CD4-positive, CD25-positive, alpha-beta regulatory T cell (primary cell): ENCODE data around the gene ZNF227. TPM values are rescaled to one million over a fixed set of nuclear protein-coding genes. Genes with fewer than 3 reads are reported as not detected.

Source experiments
- ATAC-seq, 2 donors: fragments of 150-1000 bp; cut with Tn5 transposase; one replicate each; pipeline ENCODE4 v1.10.0; 2021; ENCODE audit warnings: low read depth in 2 of 2, moderate number of reproducible peaks in 2 of 2, moderate library complexity in 1 of 2
- DNase-seq, 3 donors: peaks; one replicate each; pipeline versions ENCODE4 v3.0.0 to v3.0.0-alpha.2; 2012 to 2022; ENCODE audit warnings: mixed read lengths in 1 of 3
- H3K27ac ChIP-seq: one replicate; pipeline ENCODE4 v1.7.0; 2013; ENCODE audit warnings: mild to moderate bottlenecking, low read length; ENCODE audit not compliant: insufficient read depth, poor library complexity, severe bottlenecking
- H3K27me3 ChIP-seq: one replicate; pipeline ENCODE4 v1.7.0; 2013; ENCODE audit warnings: low read length; ENCODE audit not compliant: control insufficient read depth, insufficient read depth
- H3K36me3 ChIP-seq: one replicate; pipeline ENCODE4 v1.7.0; 2013; ENCODE audit warnings: mild to moderate bottlenecking, low read length, moderate library complexity; ENCODE audit not compliant: control insufficient read depth, insufficient read depth
- H3K4me1 ChIP-seq: 2 replicates; pipeline ENCODE4 v1.7.0; 2013; ENCODE audit warnings: mild to moderate bottlenecking, low read length; ENCODE audit not compliant: insufficient read depth, control insufficient read depth, poor library complexity, severe bottlenecking
- H3K4me3 ChIP-seq: one replicate; pipeline ENCODE4 v1.7.0; 2013; ENCODE audit warnings: low read depth, mild to moderate bottlenecking, low read length, moderate library complexity
- H3K9me3 ChIP-seq, 2 experiments: 1 replicate in 1 of 2; 2 replicates in 1 of 2; pipeline ENCODE4 v1.7.0; 2013; ENCODE audit warnings: low read length in 2 of 2, mild to moderate bottlenecking in 1 of 2, moderate library complexity in 1 of 2; ENCODE audit not compliant: control insufficient read depth in 2 of 2
- H3K27ac Mint-ChIP-seq, 3 donors: one replicate each; pipeline ENCODE4 v1.8.0; 2020 to 2022; ENCODE audit warnings: mild to moderate bottlenecking in 3 of 3, mixed read lengths in 3 of 3, moderate library complexity in 2 of 3
- H3K27me3 Mint-ChIP-seq: one replicate; pipeline ENCODE4 v1.8.0; 2022; ENCODE audit warnings: mild to moderate bottlenecking, mixed read lengths
- H3K36me3 Mint-ChIP-seq: one replicate; pipeline ENCODE4 v1.8.0; 2020; ENCODE audit warnings: mixed read lengths
- H3K4me1 Mint-ChIP-seq, 4 donors: one replicate each; pipeline ENCODE4 v1.8.0; 2020 to 2022; ENCODE audit warnings: mixed read lengths in 4 of 4, mild to moderate bottlenecking in 1 of 4
- H3K4me3 Mint-ChIP-seq, 4 donors: one replicate each; pipeline ENCODE4 v1.8.0; 2020 to 2022; ENCODE audit warnings: mild to moderate bottlenecking in 4 of 4, mixed read lengths in 4 of 4, moderate library complexity in 3 of 4
- H3K9me3 Mint-ChIP-seq, 7 donors: one replicate each; pipeline ENCODE4 v1.8.0; 2020 to 2022; ENCODE audit warnings: mixed read lengths in 7 of 7, mild to moderate bottlenecking in 3 of 7, moderate library complexity in 2 of 7
- polyA plus RNA-seq, 4 donors: library from polyadenylated mRNA; unstranded; fragments of 300-500 nt; fragmentation: Illumina TruSeq; gene quantifications; one replicate each; pipeline ENCODE4 v1.2.3, GENCODE V29; 2021
- total RNA-seq: library from RNA; stranded (reverse); gene quantifications from one replicate; pipeline ENCODE4 v1.2.3, GENCODE V29; 2022

ZNF227 gene
- total and polyA plus RNA-seq, 5 donors from 2014 or later = 11.4 to 21.6 (median 17.1) TPM

- H3K27me3 ChIP-seq = no peaks in the 10 kb centered on the region
- peaks cover 54 to 76% of the 10 kb centered on the region in 2 experiments for H3K9me3 ChIP-seq
- no peak overlapping the region for H3K27ac ChIP-seq
- H3K4me1 ChIP-seq = peaks cover 5% of the 10 kb centered on the region
- no peak for ATAC-seq
- peaks cover 30% of the 10 kb centered on the region for H3K36me3 Mint-ChIP-seq
- peak overlapping the region; percentile 62 for H3K4me3 ChIP-seq
- peak overlapping the region in 2 of 3 donors; percentile 6 to 49 for H3K27ac Mint-ChIP-seq
- peaks cover 7 to 69% (median 36%) of the 10 kb centered on the region in 7 donors for H3K9me3 Mint-ChIP-seq
- no peak for DNase-seq
- H3K27me3 Mint-ChIP-seq = peaks cover 4% of the 10 kb centered on the region
- H3K36me3 ChIP-seq = no peaks in the 10 kb centered on the region
- H3K4me3 Mint-ChIP-seq = peak overlapping the region in 3 of 4 donors; percentile 47 to 78 (median 71)
- peaks cover 0 to 11% (median 2%) of the 10 kb centered on the region in 4 donors for H3K4me1 Mint-ChIP-seq
Measured at GRCh38 chr19:44260343-44260681, 48.0 kb downstream of the ZNF227 start.

- H3K27me3 Mint-ChIP-seq = peaks cover 4% of the 10 kb centered on the region
- ATAC-seq = no peak
- no peak overlapping the region for H3K27ac ChIP-seq
- peaks cover 0 to 11% (median 2%) of the 10 kb centered on the region in 4 donors for H3K4me1 Mint-ChIP-seq
- peaks cover 7 to 68% (median 34%) of the 10 kb centered on the region in 7 donors for H3K9me3 Mint-ChIP-seq
- no peak overlapping the region for H3K4me3 ChIP-seq
- H3K27ac Mint-ChIP-seq = no peak overlapping the region
- no peak for DNase-seq
- H3K9me3 ChIP-seq = peaks cover 49 to 75% of the 10 kb centered on the region in 2 experiments
- peaks cover 5% of the 10 kb centered on the region for H3K4me1 ChIP-seq
- H3K27me3 ChIP-seq = no peaks in the 10 kb centered on the region
- peaks cover 26% of the 10 kb centered on the region for H3K36me3 Mint-ChIP-seq
- H3K4me3 Mint-ChIP-seq = peak overlapping the region in 3 of 4 donors; percentile 47 to 78 (median 71)
- no peaks in the 10 kb centered on the region for H3K36me3 ChIP-seq
Measured at GRCh38 chr19:44260695-44261446, 48.5 kb downstream of the ZNF227 start.

- peaks cover 6 to 79% (median 41%) of the 10 kb centered on the region in 7 donors for H3K9me3 Mint-ChIP-seq
- Histone ChIP-seq H3K36me3 (no peaks in the 10 kb centered on the region), H3K4me3 (no peak overlapping the region), H3K9me3 (peaks cover 54 to 86% of the 10 kb centered on the region in 2 experiments), H3K4me1 (no peaks in the 10 kb centered on the region), H3K27ac (no peak overlapping the region), H3K27me3 (no peaks in the 10 kb centered on the region)
- no peak overlapping the region for H3K27ac Mint-ChIP-seq
- no peak for DNase-seq
- H3K4me3 Mint-ChIP-seq = no peak overlapping the region
- H3K36me3 Mint-ChIP-seq = peaks cover 42% of the 10 kb centered on the region
- H3K4me1 Mint-ChIP-seq = no peaks in the 10 kb centered on the region
- no peak for ATAC-seq
- no peaks in the 10 kb centered on the region for H3K27me3 Mint-ChIP-seq
Measured at GRCh38 chr19:44277331-44277730, 65.0 kb downstream of the ZNF227 start.

GRCh38 chr19:44278181-44278690, 65.9 kb downstream of the ZNF227 start:
- peaks cover 44% of the 10 kb centered on the region for H3K36me3 Mint-ChIP-seq
- Histone ChIP-seq H3K36me3 (no peaks in the 10 kb centered on the region), H3K27ac (no peak overlapping the region), H3K9me3 (peaks cover 61 to 89% of the 10 kb centered on the region in 2 experiments), H3K4me3 (no peak overlapping the region), H3K4me1 (no peaks in the 10 kb centered on the region), H3K27me3 (no peaks in the 10 kb centered on the region)
- no peak overlapping the region for H3K4me3 Mint-ChIP-seq
- H3K9me3 Mint-ChIP-seq = peaks cover 4 to 79% (median 36%) of the 10 kb centered on the region in 7 donors
- H3K27me3 Mint-ChIP-seq = no peaks in the 10 kb centered on the region
- no peak for DNase-seq
- no peak for ATAC-seq
- no peaks in the 10 kb centered on the region for H3K4me1 Mint-ChIP-seq
- no peak overlapping the region for H3K27ac Mint-ChIP-seq

GRCh38 chr19:44280916-44281315, 68.6 kb downstream of the ZNF227 start:
- H3K36me3 ChIP-seq = no peaks in the 10 kb centered on the region
- peaks cover 55 to 91% of the 10 kb centered on the region in 2 experiments for H3K9me3 ChIP-seq
- Mint-ChIP-seq H3K27ac (no peak overlapping the region), H3K9me3 (peaks cover 0 to 79% (median 31%) of the 10 kb centered on the region in 7 donors), H3K36me3 (peaks cover 31% of the 10 kb centered on the region), H3K4me3 (no peak overlapping the region), H3K27me3 (no peaks in the 10 kb centered on the region), H3K4me1 (no peaks in the 10 kb centered on the region)
- DNase-seq = no peak
- no peak for ATAC-seq
- H3K4me3 ChIP-seq = no peak overlapping the region
- H3K27ac ChIP-seq = no peak overlapping the region
- no peaks in the 10 kb centered on the region for H3K4me1 ChIP-seq
- H3K27me3 ChIP-seq = no peaks in the 10 kb centered on the region

GRCh38 chr19:44282846-44283245, 70.5 kb downstream of the ZNF227 start:
- H3K9me3 ChIP-seq = peaks cover 62 to 94% of the 10 kb centered on the region in 2 experiments

GRCh38 chr19:44284968-44285367, 72.6 kb downstream of the ZNF227 start:
- peaks cover 70 to 94% of the 10 kb centered on the region in 2 experiments for H3K9me3 ChIP-seq
- H3K27ac ChIP-seq = no peak overlapping the region
- Mint-ChIP-seq H3K4me1 (no peaks in the 10 kb centered on the region), H3K9me3 (peaks cover 3 to 81% (median 33%) of the 10 kb centered on the region in 7 donors), H3K27ac (no peak overlapping the region), H3K36me3 (peaks cover 43% of the 10 kb centered on the region), H3K27me3 (no peaks in the 10 kb centered on the region), H3K4me3 (no peak overlapping the region)
- ATAC-seq (no peak), DNase-seq (no peak)
- H3K27me3 ChIP-seq = no peaks in the 10 kb centered on the region
- no peak overlapping the region for H3K4me3 ChIP-seq
- no peaks in the 10 kb centered on the region for H3K4me1 ChIP-seq
- H3K36me3 ChIP-seq = peaks cover 28% of the 10 kb centered on the region

More at GRCh38 chr19:44282846-44283245, 70.5 kb downstream of the ZNF227 start:
- H3K27ac ChIP-seq = no peak overlapping the region
- H3K4me1 ChIP-seq = no peaks in the 10 kb centered on the region
- H3K27me3 ChIP-seq = no peaks in the 10 kb centered on the region
- H3K4me3 ChIP-seq = no peak overlapping the region
- no peak overlapping the region for H3K27ac Mint-ChIP-seq
- H3K36me3 Mint-ChIP-seq = peaks cover 25% of the 10 kb centered on the region
- H3K4me3 Mint-ChIP-seq = peak overlapping the region in 1 of 4 donors; percentile 26
- DNase-seq (no peak), ATAC-seq (no peak)
- peaks cover 0 to 79% (median 35%) of the 10 kb centered on the region in 7 donors for H3K9me3 Mint-ChIP-seq
- H3K4me1 Mint-ChIP-seq = no peaks in the 10 kb centered on the region
- H3K36me3 ChIP-seq = peaks cover 6% of the 10 kb centered on the region
- H3K27me3 Mint-ChIP-seq = no peaks in the 10 kb centered on the region
